Upper lobe of right lung (tissue), 1 donor: ENCODE data around the gene ZBP1. TPM values are rescaled to one million over a fixed set of nuclear protein-coding genes. Genes with fewer than 3 reads are reported as not detected.

Source experiments
- ATAC-seq: fragments of 200-7000 bp; cut with Tn5 transposase; one replicate; pipeline ENCODE4 v1.9.1; 2020; ENCODE audit warnings: mild to moderate bottlenecking, moderate library complexity
- DNase-seq: peaks from one replicate; pipeline ENCODE4 v3.0.0-alpha.2; 2020
- H3K27ac ChIP-seq: fragments of 200-600 bp; one replicate; pipeline ENCODE4 v1.8.0; 2022
- H3K27me3 ChIP-seq: fragments of 200-600 bp; one replicate; pipeline ENCODE4 v1.8.0; 2022; ENCODE audit warnings: mild to moderate bottlenecking
- H3K36me3 ChIP-seq: fragments of 200-600 bp; one replicate; pipeline ENCODE4 v1.8.0; 2022
- H3K4me1 ChIP-seq: fragments of 200-600 bp; one replicate; pipeline ENCODE4 v1.8.0; 2022
- H3K4me3 ChIP-seq: fragments of 200-600 bp; one replicate; pipeline ENCODE4 v1.8.0; 2022; ENCODE audit warnings: mild to moderate bottlenecking
- H3K9me3 ChIP-seq: fragments of 200-600 bp; one replicate; pipeline ENCODE4 v1.8.0; 2022
- intact Hi-C: fragments of 100-400 bp; cut with DNase I; formaldehyde crosslinking; loops from one replicate; pipeline ENCODE4 v1.11.0; 2022
- total RNA-seq: library from RNA; stranded (reverse); fragmentation: NEBNext Ultra II Directional; extraction: Animal tissue kit (Norgen Biotek cat#: 25700); gene quantifications from one replicate; pipeline ENCODE4 v1.2.1, GENCODE V29; 2021
- TF ChIP-seq, protein P1 (sequence below): fragments of 200-600 bp; IDR thresholded peaks from one replicate; pipeline ENCODE4 v1.8.0; 2022; ENCODE audit warnings: antibody characterized with exemption
- donor health status: DM: no; HTN: yes; CAD: no; lungs with severe emphysema.

ZBP1 gene
- total RNA-seq, 1 donor from 2014 or later: 2.7 TPM

DNA sequence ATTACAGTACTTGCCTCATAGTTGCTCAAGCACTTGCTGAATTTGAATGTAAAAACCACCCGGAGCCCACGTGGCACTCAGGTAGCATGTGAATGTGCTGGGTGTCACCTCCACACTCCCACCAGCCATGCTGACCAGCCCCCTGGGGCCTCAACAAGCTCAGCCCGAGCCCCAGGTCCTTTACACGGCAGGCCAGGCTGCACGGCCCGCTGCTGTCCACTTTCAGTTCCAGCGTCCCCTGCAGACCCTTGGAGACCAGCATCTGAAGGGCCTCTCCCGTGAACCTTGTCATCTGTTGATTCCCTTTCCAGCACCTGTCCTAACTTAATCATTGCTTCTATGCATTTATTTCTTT lies 33.3 kb upstream of the ZBP1 start:
- Histone ChIP-seq H3K9me3 (no peaks in the 10 kb centered on the region), H3K27ac (no peak overlapping the region), H3K36me3 (peaks cover 20% of the 10 kb centered on the region), H3K27me3 (no peaks in the 10 kb centered on the region), H3K4me1 (no peaks in the 10 kb centered on the region), H3K4me3 (no peak overlapping the region)
- TF ChIP-seq, protein P1, sequence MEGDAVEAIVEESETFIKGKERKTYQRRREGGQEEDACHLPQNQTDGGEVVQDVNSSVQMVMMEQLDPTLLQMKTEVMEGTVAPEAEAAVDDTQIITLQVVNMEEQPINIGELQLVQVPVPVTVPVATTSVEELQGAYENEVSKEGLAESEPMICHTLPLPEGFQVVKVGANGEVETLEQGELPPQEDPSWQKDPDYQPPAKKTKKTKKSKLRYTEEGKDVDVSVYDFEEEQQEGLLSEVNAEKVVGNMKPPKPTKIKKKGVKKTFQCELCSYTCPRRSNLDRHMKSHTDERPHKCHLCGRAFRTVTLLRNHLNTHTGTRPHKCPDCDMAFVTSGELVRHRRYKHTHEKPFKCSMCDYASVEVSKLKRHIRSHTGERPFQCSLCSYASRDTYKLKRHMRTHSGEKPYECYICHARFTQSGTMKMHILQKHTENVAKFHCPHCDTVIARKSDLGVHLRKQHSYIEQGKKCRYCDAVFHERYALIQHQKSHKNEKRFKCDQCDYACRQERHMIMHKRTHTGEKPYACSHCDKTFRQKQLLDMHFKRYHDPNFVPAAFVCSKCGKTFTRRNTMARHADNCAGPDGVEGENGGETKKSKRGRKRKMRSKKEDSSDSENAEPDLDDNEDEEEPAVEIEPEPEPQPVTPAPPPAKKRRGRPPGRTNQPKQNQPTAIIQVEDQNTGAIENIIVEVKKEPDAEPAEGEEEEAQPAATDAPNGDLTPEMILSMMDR: no peak
- intact Hi-C loops: loop anchor here (10.0 kb wide), 2 partner anchors 431 to 531 kb away; no protein-coding TSS in a partner anchor
- peak; percentile 54 for DNase-seq
- ATAC-seq: no peak

DNA sequence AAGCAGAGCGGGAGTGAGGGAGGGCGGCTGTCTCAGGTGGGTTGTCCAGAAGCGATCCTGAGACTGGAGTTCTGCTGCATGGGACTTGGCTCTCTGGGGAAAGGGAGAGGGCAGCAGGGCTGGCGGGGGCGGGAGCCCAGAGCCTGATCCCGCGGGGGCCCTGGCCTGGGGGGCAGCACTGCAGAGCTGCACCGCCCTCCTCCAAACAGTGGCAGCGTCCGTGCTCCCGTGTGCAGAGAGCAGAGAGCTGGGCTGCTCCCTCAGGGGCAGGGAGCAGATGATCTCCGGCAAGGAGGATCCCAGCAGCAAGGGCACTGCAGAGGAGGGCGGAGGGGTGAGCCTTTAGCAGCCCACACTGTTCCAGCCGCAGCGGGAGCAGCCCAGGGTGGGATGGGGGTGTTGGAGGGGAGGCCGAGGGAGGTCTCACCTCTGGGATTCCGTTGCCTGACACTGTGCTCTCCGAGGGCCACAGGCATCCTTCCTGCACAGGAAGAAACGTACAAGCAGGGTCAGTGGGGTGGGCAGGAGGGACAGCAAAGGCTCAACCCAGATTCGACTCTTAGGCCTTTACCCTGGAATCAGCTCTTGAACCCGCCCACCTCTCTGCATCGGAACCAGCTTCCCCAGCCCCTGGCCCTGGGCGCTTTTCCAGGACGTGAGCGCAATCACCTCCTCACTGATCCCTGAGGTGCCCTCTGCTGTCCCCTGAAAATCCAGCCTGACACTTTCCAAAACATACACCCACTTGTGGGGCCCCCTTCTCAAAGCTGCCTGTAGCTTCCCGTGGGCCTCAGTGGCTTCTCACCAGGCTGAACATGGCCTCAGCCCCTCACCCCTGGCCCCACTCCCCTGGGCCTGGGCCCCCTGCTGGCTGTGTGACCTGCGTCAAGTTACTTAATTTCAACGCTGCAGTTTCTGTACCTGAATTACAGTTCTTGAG lies 32.6 kb upstream of the ZBP1 start:
- Histone ChIP-seq H3K9me3 (no peaks in the 10 kb centered on the region), H3K36me3 (peaks cover 19% of the 10 kb centered on the region), H3K27ac (no peak overlapping the region), H3K4me1 (no peaks in the 10 kb centered on the region), H3K4me3 (no peak overlapping the region), H3K27me3 (no peaks in the 10 kb centered on the region)
- DNase-seq (peak; percentile 60), ATAC-seq (no peak)
- TF ChIP-seq, protein P1: no peak
- intact Hi-C loops: loop anchor here (10.0 kb wide), 2 partner anchors 432 to 532 kb away; no protein-coding TSS in a partner anchor

DNA sequence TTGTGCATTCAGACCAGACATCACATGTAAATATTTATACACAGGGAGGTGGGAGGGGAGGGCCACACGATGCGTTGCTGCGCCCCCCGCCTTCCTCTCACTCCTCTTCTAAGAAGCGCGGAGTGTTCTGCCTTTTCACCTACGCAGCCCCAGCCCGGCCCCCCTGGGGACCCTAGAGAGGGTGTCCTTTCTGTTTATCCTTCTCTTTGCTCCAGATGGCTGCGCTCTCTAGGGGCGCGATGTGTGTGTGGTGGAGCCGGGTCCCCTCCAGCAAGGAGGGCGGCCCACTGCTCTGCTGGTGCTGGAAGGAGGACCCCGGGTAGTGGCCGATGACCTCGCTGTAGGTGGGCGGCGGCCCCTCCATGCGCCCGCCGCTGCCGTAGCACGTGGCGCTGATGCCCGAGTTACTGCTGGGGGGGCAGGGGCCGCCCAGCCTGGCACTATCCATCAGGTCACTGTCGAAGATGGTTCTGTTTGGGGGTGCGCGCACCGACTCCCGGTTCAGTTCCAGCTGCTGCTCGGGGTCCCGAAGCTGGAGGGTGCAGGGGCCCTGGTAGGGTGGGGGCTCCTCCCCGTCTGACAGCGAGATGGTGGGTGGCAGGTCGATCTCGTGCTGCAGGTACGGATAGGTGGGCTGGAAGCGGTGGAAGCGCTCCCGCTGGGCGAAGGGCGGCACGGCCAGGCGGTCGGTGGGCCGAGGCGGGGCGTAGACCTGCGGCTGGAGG lies 31.8 kb upstream of the ZBP1 start:
- peak; percentile 47 for DNase-seq
- Histone ChIP-seq H3K4me3 (no peak overlapping the region), H3K27ac (no peak overlapping the region), H3K36me3 (peaks cover 19% of the 10 kb centered on the region), H3K27me3 (no peaks in the 10 kb centered on the region), H3K9me3 (no peaks in the 10 kb centered on the region), H3K4me1 (no peaks in the 10 kb centered on the region)
- TF ChIP-seq, protein P1: no peak
- no peak for ATAC-seq
- intact Hi-C loops: loop anchor here (10.0 kb wide), 2 partner anchors 433 to 533 kb away; no protein-coding TSS in a partner anchor

DNA sequence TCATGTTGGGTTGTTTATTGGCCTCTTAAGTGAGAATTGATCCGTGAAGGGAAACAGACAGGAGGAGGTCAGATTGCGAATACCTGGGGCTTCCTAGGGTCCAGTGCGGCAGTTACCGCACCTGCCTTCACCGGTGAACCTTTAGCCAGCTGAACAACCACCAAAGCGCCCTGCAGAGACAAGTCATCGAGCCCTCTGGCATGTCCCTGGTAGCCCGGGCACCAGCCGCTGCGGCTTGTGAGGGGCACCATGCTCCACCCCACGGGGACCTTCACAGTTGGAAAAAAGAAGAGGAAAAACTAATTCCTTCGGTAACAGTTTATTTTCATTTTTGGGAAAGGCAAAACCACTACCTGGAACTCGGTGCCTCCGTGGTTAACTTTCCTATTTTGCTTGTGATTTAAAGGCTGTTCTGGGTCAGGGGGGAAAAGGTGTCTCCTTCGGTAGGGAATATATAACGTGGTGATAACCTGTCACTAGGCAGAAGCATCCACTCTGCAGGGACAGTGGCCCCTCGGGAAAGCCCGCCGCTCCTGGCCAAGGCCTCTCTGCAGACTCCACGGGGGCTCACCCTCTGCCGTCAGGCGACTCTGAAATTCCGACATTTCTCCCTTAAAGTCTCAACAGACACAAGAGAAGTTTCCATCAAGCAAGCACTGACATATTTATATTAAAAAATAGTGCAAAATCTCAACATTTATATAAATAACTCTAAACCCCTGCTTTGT lies 30.7 kb upstream of the ZBP1 start:
- no peaks in the 10 kb centered on the region for H3K9me3 ChIP-seq
- ATAC-seq (no peak), DNase-seq (peak; percentile 36)
- intact Hi-C loops: loop anchor here (10.0 kb wide), 2 partner anchors 434 to 534 kb away; no protein-coding TSS in a partner anchor
- TF ChIP-seq, protein P1: no peak
- H3K27ac ChIP-seq: no peak overlapping the region
- no peaks in the 10 kb centered on the region for H3K27me3 ChIP-seq
- H3K4me3 ChIP-seq: no peak overlapping the region
- H3K4me1 ChIP-seq: no peaks in the 10 kb centered on the region
- H3K36me3 ChIP-seq: peaks cover 19% of the 10 kb centered on the region

DNA sequence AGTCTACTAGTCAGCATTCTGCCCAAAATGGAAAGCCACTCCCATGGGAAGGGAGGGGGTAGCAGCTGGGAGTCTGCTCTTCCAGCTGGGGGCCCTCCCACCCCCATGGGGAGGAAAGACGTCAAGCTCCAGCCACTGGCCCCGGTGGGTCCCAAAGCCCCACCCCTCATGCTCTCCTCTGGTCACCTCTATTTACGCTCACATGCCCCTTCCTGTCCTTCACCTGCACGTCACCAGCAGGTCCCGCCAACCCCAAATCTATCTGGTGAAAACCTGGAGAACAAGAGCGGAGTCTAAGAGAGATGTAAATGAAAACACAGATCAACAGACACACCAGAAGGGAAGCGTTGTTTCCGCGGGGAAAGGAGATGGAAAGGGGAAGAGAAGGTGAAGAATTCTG lies 30.0 kb upstream of the ZBP1 start:
- ATAC-seq: no peak
- TF ChIP-seq, protein P1: no peak
- intact Hi-C loops: loop anchor here (10.0 kb wide), 2 partner anchors 435 to 535 kb away; no protein-coding TSS in a partner anchor
- DNase-seq: no peak
- H3K4me1 ChIP-seq: no peaks in the 10 kb centered on the region
- no peak overlapping the region for H3K4me3 ChIP-seq
- H3K36me3 ChIP-seq: peaks cover 19% of the 10 kb centered on the region
- no peak overlapping the region for H3K27ac ChIP-seq
- no peaks in the 10 kb centered on the region for H3K27me3 ChIP-seq
- H3K9me3 ChIP-seq: no peaks in the 10 kb centered on the region
